HL-60 (cell line): Measurements from ENCODE around the gene KLHL25.

Experiments
- DNase-seq, 2 experiments: peaks; one replicate each; pipeline ENCODE4 v3.0.0-alpha.2; 2010 to 2020; ENCODE audit warnings: low read depth in 1 of 2, low spot score in 1 of 2
- H3K27ac ChIP-seq: fragments of 250-450 bp; sonication (Bioruptor Pico); replicated peaks from 2 replicates; pipeline ENCODE4 v1.5.1; 2020; ENCODE audit warnings: mild to moderate bottlenecking, moderate library complexity
- H3K27me3 ChIP-seq: fragments of 250-450 bp; sonication (Bioruptor Pico); 2 replicates; pipeline ENCODE4 v1.5.1; 2021; ENCODE audit warnings: mild to moderate bottlenecking, moderate library complexity; ENCODE audit not compliant: insufficient read depth, poor library complexity, severe bottlenecking
- H3K4me3 ChIP-seq: replicated peaks from 2 replicates; pipeline ENCODE4 v1.5.1; 2011; ENCODE audit warnings: mild to moderate bottlenecking, control low read depth, low read length; ENCODE audit not compliant: insufficient read depth
- CTCF ChIP-seq: IDR thresholded peaks from one replicate; pipeline ENCODE4 v1.5.1; 2011; ENCODE audit warnings: low read length, control low read depth, inconsistent platforms; ENCODE audit not compliant: insufficient read depth
- GABPA ChIP-seq: IDR thresholded peaks from 2 replicates; pipeline ENCODE4 v1.6.1; 2012; ENCODE audit warnings: low read depth
- POLR2AphosphoS5 ChIP-seq: IDR thresholded peaks from 2 replicates; pipeline ENCODE4 v1.6.1; 2012; ENCODE audit warnings: low read depth
- REST ChIP-seq: IDR thresholded peaks from 2 replicates; pipeline ENCODE4 v1.6.1; 2012; ENCODE audit warnings: low read depth; ENCODE audit not compliant: insufficient replicate concordance
- SPI1 ChIP-seq: IDR thresholded peaks from 2 replicates; pipeline ENCODE4 v1.6.1; 2012; ENCODE audit warnings: low read depth, mild to moderate bottlenecking, borderline replicate concordance

Gene KLHL25

GRCh38 chr15:85745525-85746150 is 49.1 kb downstream of the KLHL25 start:
- Histone ChIP-seq H3K4me3 (no peak overlapping the region), H3K27ac (no peak overlapping the region), H3K27me3 (no peaks in the 10 kb centered on the region)
- no peak for TF ChIP-seq POLR2AphosphoS5
- DNase-seq = no peak

- no peak overlapping the region for H3K4me3 ChIP-seq
- no peak for DNase-seq
- TF ChIP-seq REST (no peak), POLR2AphosphoS5 (no peak), GABPA (no peak), CTCF (no peak), SPI1 (no peak)
- H3K27ac ChIP-seq = no peak overlapping the region
- no peaks in the 10 kb centered on the region for H3K27me3 ChIP-seq
Observed at GRCh38 chr15:85745023-85745422, 49.7 kb downstream of the KLHL25 start.

GRCh38 chr15:85744579-85744978 is 50.1 kb downstream of the KLHL25 start:
- no peak overlapping the region for H3K4me3 ChIP-seq
- no peak for DNase-seq
- no peak overlapping the region for H3K27ac ChIP-seq
- TF ChIP-seq SPI1 = no peak
- no peak for TF ChIP-seq CTCF
- TF ChIP-seq GABPA = no peak
- no peak for TF ChIP-seq REST
- TF ChIP-seq POLR2AphosphoS5 = no peak
- H3K27me3 ChIP-seq = no peaks in the 10 kb centered on the region

GRCh38 chr15:85743392-85744055 is 51.2 kb downstream of the KLHL25 start:
- Histone ChIP-seq H3K27me3 (no peaks in the 10 kb centered on the region), H3K4me3 (no peak overlapping the region), H3K27ac (no peak overlapping the region)
- no peak for DNase-seq
- no peak for TF ChIP-seq REST
- no peak for TF ChIP-seq SPI1
- no peak for TF ChIP-seq CTCF
- no peak for TF ChIP-seq GABPA
- no peak for TF ChIP-seq POLR2AphosphoS5
